GM13977 (cell line): ENCODE results near the gene NHERF2.
"Not testable (repeated sequence)": the region's sequence is repeated elsewhere in the genome, so short reads cannot be mapped to it uniquely, and the experiment has no call there.

Experiments
- DNase-seq: peaks from one replicate; pipeline ENCODE4 v3.0.0; 2012; ENCODE audit warnings: low spot score
- in situ Hi-C: fragments of 300-500 bp; cut with MboI; formaldehyde crosslinking; loops from one replicate; pipeline ENCODE4 v1.12.0; 2022; ENCODE audit warnings: low sequenced_read_pairs, low pct_unique_long_range_greater_than_20kb, mixed read lengths, inconsistent platforms; ENCODE audit not compliant: unreplicated experiment
- TF ChIP-seq, protein P1 (sequence below): IDR thresholded peaks from 2 replicates; pipeline ENCODE4 v1.5.1; 2012; ENCODE audit warnings: mild to moderate bottlenecking, control low read depth; ENCODE audit not compliant: insufficient read depth; ENCODE audit errors: extremely low read depth, missing control alignments

Gene NHERF2

DNA sequence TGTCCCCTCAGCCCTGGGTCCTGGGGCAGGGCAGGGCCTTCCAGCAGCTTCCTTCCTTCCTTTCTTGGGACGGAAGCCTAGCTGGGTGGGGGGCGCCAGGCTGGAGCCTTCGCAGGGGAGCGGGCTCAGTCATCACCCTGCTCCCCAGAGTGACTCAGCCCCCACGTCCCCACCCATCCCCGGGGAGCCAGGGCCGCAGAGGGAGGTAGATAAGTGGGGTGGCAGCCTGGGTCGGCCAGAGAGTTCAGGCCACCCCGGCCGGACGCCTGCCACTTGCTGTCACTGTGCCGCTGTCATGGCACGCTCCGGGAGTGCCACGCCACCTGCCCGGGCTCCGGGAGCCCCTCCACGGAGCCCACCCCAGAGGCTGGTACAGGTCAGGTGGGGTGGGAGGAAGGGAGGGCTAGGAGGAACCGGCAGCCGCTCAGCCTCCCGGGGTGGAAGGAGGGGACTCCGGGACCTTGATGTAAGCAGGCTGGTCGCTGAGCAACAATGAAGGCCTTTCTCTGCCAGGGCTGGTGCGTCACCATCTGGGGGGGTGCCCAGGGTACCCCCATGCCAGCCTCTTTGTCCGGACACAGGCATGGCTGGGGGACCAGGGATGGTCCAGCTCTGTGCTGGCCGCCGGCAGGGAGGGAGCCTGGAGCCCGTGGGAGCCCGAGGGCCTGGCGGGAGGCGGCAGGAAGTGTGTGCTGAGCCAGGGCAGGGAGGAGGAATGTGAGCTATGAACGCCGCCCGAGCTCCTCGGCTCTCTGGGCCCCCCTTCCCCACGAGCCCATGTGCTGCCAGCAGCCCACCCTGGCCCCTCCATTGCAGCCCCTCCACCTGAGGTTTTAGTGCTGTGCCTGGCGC is 6.6 kb downstream of the NHERF2 start:
- TF ChIP-seq, protein P1, sequence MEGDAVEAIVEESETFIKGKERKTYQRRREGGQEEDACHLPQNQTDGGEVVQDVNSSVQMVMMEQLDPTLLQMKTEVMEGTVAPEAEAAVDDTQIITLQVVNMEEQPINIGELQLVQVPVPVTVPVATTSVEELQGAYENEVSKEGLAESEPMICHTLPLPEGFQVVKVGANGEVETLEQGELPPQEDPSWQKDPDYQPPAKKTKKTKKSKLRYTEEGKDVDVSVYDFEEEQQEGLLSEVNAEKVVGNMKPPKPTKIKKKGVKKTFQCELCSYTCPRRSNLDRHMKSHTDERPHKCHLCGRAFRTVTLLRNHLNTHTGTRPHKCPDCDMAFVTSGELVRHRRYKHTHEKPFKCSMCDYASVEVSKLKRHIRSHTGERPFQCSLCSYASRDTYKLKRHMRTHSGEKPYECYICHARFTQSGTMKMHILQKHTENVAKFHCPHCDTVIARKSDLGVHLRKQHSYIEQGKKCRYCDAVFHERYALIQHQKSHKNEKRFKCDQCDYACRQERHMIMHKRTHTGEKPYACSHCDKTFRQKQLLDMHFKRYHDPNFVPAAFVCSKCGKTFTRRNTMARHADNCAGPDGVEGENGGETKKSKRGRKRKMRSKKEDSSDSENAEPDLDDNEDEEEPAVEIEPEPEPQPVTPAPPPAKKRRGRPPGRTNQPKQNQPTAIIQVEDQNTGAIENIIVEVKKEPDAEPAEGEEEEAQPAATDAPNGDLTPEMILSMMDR: no peak
- no peak for DNase-seq
- in situ Hi-C loops: no loop called here

DNA sequence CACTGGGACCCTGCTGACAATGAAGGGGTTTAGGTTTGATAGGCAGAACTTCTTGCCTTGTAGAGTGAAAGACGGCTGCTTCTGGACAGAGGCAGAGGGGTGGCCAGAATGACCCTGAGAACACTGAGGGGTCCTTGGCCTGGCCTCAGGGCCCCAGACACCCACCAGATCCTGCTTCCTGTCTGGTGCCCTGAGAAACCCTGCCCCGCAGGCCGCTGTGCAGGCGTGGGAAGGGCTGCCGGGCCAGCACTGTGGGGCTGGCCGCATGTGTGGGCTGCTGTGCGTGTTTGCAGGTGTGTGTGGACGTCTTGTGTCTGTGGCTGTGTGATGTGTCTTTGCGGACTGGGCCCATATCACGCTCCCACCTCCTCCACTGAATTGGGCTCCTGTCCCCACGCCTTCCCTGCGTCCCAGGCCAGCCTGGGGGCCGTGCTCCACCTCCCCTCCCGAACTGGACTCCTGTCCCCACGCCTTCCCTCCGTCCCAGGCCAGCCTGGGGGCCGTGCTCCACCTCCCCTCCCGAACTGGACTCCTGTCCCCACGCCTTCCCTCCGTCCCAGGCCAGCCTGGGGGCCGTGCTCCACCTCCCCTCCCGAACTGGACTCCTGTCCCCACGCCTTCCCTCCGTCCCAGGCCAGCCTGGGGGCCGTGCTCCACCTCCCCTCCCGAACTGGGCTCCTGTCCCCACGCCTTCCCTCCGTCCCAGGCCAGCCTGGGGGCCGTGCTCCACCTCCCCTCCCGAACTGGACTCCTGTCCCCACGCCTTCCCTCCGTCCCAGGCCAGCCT is 7.4 kb downstream of the NHERF2 start:
- in situ Hi-C loops, DNase-seq: not testable (repeated sequence)

GRCh38 chr16:2034696-2035430 is 8.2 kb downstream of the NHERF2 start:
- in situ Hi-C loops: no loop called here
- DNase-seq: no peak
- TF ChIP-seq, protein P1: no peak

- in situ Hi-C loops: no loop called here
- TF ChIP-seq, protein P1: no peak
- DNase-seq: no peak
Measured at GRCh38 chr16:2035431-2036199, 8.9 kb downstream of the NHERF2 start.

- no peak for DNase-seq
- TF ChIP-seq, protein P1: no peak
- in situ Hi-C loops: no loop called here
Measured at GRCh38 chr16:2036200-2036966, 9.7 kb downstream of the NHERF2 start.

- no peak for DNase-seq
- TF ChIP-seq, protein P1: no peak
- in situ Hi-C loops: no loop called here
Measured at GRCh38 chr16:2037115-2037514, 10.4 kb downstream of the NHERF2 start.
